GM15510 (cell line): ENCODE results near the gene MYO1A.

Experiments used
- POLR2A ChIP-seq: IDR thresholded peaks from 3 replicates; pipeline ENCODE4 v1.6.1; 2011; ENCODE audit warnings: borderline replicate concordance; ENCODE audit not compliant: insufficient read length; ENCODE audit errors: extremely low read depth

Gene MYO1A

DNA sequence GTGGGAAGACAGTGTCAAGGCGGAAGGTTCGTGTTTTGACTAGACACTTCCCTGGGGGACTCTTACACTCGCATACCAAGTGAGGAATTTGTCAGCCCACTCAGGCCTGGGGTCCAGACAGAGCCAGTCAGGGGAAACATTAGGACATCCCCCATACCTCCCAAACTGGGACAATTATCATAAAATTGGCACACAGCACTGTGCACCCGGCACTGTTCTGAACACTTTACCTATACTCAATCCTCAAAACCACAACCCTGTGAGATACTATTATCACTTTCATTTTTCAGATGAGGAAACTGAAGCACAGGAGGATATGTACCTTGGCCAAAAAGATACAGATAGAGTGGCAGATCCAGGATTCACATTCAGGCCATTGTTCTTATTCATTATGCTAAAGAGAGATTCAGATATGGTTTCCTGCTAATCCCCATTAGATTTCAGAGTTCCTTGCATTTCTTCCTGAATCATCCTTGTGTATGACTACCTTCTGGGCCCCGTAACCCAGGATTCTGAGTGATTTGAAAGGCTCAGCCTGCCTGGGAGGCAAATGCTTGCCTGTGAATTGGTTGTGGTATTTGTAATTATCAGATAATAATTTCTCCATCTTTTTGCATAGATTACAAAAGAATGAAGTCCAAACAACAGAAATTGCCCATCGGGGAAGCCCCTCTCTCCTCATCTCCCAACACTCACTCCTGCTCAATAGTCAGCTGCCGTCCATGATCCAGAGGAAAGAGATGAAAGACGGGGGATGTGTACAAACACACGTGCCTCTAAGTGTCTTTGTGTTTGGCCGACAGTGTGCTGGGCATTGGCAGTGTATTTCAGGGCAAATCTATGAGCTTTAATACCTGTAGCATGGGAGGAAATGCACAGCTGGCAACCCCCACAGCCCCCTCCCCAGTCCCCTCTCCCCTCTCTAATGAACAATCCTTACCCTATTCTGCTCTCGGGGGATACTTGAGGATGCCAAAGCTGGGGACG, 38.2 kb downstream of the MYO1A start:
- no peak for TF ChIP-seq POLR2A

DNA sequence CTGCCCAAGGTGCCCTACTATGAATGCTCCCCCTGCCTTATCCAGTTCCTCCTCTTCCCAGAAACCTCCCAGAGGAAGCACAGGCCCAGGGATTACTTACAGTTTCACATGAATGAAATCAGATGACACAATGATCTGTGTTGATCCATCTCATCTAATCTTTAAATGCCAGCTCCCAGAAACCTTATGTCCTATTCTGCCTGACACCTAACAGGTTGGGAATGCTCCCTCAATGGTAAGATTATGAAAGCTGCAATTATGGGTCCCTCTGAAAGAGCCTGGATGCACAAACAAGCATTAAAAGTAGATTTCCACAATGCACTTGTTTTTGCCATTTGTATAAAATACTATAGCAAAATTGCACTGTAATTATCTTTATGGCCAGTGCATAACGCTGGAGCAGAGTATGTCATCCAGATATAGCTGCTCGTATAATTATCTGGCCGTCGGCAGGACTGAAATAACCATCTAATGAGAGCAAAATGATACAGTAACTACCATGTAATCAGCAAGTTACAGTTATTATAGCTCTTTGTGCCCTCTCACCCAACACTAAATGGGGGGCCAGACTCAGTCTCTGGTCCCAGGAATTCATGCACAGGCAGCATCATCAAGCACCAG, 39.2 kb downstream of the MYO1A start:
- no peak for TF ChIP-seq POLR2A

DNA sequence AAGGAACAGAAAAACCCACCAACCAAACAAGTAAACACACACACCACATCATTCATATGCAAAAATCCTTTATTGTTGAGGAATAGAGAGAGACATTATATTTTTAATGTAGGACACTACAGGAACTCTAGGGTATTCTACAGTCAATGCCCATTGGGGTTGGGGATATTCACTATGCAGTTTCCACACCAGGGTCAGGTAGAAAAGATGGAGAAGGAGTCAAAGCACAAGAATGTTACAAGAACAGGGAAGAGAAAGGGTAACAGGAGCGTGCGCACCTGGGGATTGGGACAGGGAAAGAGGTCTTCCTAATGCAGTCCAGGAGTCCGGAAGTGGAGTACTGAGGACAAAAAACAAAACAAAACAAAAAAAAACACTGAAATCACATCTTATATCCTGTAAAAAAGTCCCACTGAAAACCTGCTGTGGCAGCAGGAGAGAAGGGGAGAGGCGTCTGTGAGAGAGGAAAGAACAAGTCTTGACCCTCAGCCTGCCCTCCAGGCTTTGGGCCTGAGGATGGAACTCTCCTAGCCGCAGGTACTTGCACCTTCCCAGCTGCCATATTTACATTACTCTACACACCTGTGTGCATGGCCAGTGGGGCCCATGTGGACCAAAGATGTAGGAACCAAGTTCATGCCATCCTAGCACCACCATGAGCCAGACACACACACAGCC, 39.8 kb downstream of the MYO1A start:
- no peak for TF ChIP-seq POLR2A

DNA sequence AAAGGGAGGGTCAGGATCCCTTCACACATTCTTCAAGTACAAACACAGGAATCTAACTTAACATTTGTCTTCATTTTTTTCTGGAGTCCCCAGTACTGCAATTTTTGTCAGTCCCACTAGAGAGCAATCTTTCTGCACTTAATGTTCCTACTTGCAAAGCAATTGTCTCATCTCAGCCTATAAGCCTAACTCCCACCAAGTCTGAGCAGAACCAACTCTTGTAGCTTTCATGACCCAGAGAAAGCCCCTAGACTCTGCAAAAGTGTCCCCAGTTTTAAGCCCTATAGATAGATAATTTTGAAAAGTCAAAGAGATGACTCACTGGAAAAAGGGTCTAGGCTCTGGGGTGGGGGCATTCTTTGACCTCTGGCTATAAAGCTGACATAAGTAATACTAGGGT, 41.8 kb downstream of the MYO1A start:
- no peak for TF ChIP-seq POLR2A

DNA sequence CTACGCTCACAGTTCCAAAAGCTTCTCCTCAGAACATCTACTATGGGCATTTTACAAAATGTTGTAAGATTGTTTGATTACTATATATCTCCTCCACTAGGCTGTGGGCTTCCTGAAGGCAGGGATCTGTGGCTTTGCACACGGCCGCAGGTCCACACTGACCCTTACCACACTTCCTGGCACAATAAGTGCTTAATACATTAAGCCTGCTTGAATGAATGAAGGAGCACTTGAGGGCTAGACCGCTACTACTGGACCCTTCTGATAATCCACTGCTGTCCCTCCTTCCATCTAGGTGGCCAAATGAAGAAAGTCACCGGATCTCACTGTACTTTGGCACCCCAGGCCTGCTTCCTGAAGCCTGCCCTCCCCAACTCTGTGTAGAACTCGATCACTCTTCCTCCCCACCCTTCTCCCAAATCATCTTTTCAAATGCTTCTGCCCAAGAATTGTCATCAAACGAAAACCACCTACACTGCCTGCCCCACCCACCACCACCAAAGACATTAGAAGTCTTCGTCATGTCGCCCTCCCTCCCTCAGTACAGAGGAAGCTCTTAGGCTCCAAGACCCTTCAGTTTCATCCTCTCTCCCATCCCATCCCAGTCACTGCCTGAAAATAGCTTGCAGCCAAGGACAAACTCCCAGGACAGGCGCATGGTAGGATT, 43.0 kb downstream of the MYO1A start:
- no peak for TF ChIP-seq POLR2A

DNA sequence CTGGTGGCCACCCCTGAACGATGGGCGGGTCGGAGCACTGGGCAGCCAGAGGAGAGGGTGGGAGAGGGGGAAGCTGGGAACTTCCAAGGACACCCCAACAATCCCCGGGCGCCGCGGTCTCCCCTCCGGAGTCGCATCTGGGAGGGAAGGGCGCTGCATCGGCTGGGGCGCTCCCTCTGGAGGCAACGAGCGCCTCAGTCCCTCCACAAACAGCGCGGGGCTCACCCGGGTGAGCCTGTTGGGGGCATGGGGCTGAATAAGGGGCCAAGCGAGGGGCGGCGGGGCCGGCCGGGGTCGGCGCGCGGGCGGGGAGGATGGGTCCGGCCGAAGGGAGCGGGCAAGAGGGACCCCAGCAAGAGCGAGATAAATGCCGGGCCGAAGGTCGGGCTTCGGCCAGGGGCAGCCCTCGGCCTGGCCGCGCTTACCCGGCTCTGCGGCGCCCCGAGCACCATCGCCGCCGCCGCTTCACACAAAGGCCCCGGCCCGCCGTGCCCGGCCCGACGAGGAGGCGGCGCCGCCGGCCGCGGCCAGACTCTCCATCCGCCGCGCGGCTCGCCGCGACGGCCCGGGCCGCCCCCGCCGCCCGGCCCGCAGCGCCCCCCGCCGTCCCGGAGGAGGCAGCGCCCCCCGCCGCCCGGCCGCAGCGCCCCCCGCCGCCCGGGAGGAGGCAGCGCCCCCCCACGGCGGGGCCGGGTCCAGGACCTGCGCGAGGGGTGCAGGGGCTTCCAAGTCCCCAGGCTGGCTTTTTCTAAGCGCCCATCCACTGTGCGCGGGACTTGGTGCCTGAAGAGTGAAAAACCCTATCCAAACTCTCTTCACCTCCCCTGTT, 43.7 kb downstream of the MYO1A start, which contains the start of gene ZBTB39:
Gene ZBTB39 (minus strand): TSS at position 567 of the 829 bp plus-strand sequence. CDS start 1,629 bp downstream, outside the sequence.
- TF ChIP-seq POLR2A: peak; percentile 86

DNA sequence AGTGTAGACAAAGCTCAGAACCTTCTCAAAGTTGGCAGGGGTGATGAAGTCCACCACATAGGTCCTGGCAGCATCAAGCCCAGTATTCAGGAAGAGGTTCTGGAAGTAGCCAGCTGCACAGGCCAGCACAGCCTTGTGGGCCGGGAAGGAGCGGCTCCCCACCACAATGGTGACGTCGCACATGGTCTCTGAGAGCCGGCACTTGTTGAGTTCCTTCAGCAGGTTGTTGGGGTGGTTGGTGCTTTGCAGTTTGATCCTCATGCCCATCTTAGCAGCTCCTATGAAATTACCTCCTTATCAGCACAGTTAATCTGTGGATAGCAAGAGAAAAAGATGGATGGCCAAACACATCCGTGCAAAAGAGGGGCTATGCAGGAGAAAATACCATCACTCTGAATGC, 45.3 kb downstream of the MYO1A start:
- no peak for TF ChIP-seq POLR2A

DNA sequence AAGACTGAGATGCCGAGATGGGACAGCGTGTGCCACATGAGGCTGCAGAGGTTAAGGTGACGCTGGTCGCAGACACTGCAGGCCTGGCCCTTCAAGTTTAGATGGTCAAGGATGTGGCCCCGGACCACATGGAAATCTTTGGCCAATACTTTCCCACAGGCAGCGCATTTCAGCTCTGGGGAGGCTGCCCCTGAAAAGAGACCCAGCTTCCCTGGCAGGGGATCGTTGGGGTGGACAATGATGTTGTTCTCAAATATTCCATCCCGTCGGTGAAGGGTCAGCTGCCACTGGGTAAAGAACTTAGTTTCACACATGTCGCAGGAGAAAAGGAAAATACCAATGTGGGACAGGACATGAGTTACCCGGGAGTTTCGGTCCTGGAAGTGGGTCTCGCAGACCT, 46.5 kb downstream of the MYO1A start:
- TF ChIP-seq POLR2A: no peak

DNA sequence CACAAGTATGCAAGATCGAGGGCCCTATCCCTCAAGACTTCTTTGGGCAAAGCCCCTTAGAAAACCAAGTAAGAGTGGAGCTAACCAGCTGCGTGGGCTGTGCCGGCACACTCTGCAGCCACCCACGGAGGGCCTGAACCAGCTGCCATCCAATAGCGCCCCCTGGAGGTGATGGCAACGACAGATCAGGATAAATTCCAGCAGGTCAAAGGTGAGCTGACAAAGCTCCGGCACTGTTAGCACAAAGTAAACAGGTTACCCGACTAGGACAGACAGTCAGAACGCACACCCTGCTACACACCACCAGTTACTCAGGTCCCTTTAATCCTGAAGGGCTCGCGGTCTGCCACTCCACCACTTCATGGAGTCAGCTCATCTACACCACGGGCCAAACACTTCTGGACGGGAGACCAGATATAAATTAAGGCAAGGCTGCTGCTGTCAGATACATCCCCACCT, 48.5 kb downstream of the MYO1A start:
- TF ChIP-seq POLR2A: no peak

DNA sequence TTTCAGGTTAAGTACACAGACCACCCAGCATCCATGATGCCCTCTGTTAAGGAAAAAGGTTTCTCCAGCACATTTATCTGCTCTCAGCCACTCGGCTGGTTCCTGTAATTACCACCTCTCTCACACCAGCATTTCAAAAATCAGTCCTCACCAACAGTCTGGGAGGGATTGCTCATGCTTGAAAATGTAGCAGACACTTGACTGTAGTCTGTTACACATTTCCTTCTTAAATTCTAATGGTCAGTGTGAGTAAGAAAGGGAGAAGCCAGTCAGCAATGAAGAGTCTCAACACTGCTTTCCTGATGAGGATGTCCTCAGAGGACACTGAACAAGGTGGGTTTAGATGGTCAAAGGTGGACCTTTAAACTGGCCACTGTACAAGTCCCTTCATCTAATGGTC, 49.5 kb downstream of the MYO1A start:
- no peak for TF ChIP-seq POLR2A

DNA sequence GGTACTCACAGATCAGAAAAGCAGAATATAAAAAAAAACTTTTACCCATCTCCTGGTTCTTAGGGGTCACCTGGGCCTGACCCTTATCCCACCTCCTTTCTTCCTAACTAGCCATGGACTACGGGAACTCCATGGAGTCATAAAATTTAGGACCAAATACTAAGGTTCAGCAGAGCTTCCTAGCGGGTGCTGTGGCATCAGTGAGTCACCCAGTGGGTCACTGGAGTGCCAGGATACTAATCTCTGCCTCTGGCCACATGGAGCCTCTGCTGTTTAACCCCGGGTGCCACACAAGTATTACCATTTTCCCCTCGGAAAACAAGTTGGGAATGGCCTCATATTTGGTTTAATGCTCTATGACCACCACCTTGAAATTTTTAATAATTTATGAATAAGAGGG, 50.5 kb downstream of the MYO1A start:
- no peak for TF ChIP-seq POLR2A

DNA sequence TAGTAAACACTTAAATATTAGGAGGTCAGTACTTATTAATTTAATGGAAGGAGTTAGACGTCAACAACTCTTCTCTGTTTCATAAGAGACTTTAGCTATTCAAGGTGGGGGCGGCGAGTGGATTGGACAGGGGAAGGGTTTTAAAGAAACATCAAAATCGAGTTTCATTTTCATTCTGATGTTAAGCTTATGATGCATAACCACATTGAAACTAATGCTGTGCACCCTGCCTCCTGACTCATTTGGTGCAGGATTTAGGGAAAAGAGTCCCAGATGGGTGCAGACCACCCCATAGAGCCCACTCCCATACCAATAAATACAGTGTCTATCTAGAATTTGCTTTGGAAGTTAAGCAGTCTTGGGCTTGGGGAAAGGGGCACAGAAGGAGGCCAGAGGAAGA, 50.9 kb downstream of the MYO1A start:
- TF ChIP-seq POLR2A: no peak

DNA sequence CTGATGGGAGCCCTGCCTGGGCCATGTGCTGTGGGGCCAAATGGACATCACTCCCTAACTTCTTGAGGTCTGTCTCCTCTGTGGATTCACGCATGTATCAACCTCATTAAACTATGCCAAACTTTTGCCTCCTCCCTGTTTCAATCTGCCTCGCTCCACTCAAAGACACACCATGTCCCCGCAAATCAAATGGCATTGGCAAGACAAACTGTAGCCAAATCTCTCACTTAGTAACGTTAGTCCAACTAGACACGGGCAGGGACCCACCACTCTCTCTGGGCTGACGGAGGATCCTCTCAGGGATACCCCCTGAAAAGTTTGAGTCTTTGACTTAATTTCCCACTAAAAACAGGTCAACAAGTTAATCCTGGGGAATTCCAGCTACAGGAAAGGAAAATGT, 51.6 kb downstream of the MYO1A start:
- TF ChIP-seq POLR2A: no peak
